Testis (tissue), 3 donors: ENCODE data around the gene RASSF7. TPM values are rescaled to one million over a fixed set of nuclear protein-coding genes. Genes with fewer than 3 reads are reported as not detected.

Experiments used
- DNase-seq: peaks from one replicate; pipeline ENCODE4 v3.0.0-alpha.2; 2019
- H3K27ac ChIP-seq, 2 donors: fragments of 200-600 bp; sonication (generic); one replicate each; pipeline ENCODE4 v1.5.1; 2019
- H3K27me3 ChIP-seq: fragments of 200-600 bp; sonication (generic); one replicate; pipeline ENCODE4 v1.5.1; 2019
- H3K36me3 ChIP-seq: fragments of 200-600 bp; sonication (generic); one replicate; pipeline ENCODE4 v1.5.1; 2017; ENCODE audit warnings: low read depth; ENCODE audit errors: missing control alignments
- H3K4me1 ChIP-seq: fragments of 200-600 bp; sonication (generic); one replicate; pipeline ENCODE4 v1.5.1; 2019
- H3K4me3 ChIP-seq, 2 donors: fragments of 200-600 bp; sonication (generic); one replicate each; pipeline ENCODE4 v1.5.1; 2017 to 2019
- H3K9me3 ChIP-seq: fragments of 200-600 bp; sonication (generic); one replicate; pipeline ENCODE4 v1.5.1; 2017
- CTCF ChIP-seq, 3 experiments: fragments of 450-650 bp in 2 of 3; fragments of 200-600 bp in 1 of 3; sonication (generic) in 1 of 3; IDR thresholded peaks; one replicate each; pipeline ENCODE4 v1.5.1; 2016 to 2019; ENCODE audit warnings: antibody characterized with exemption in 3 of 3, mild to moderate bottlenecking in 2 of 3, moderate library complexity in 1 of 3
- POLR2A ChIP-seq: fragments of 450-650 bp; IDR thresholded peaks from one replicate; pipeline ENCODE4 v1.6.1; 2017; ENCODE audit warnings: antibody characterized with exemption, mild to moderate bottlenecking, moderate library complexity
- WGBS, 2 donors: methylation state at CpG; one replicate each; pipeline ENCODE4 v1.1.5; 2018; 5-methylcytosine and 5-hydroxymethylcytosine counted together
- intact Hi-C: fragments of 100-400 bp; cut with DNase I; formaldehyde crosslinking; loops from one replicate; pipeline ENCODE4 v1.15.1; 2023; ENCODE audit warnings: low total_unique reads
- polyA plus RNA-seq: library from polyadenylated mRNA; stranded (reverse); fragments of 350-450 nt; fragmentation: Illumina TruSeq; extraction: RNeasy Lipid Tissue Mini Kit (QIAGEN cat#74804); gene quantifications from one replicate; pipeline ENCODE4 v1.2.3, GENCODE V29; 2014; ENCODE audit warnings: low read depth, low replicate concordance; ENCODE audit not compliant: insufficient read depth
- total RNA-seq, 2 donors: library from RNA; depleted of rRNA; stranded (reverse); fragments of >200 nt; gene quantifications; one replicate each; pipeline ENCODE4 v1.2.3, GENCODE V29; 2016

RASSF7 gene
- total and polyA plus RNA-seq, 3 donors from 2014 or later: 13.2 to 35.7 (median 22.0) TPM

DNA sequence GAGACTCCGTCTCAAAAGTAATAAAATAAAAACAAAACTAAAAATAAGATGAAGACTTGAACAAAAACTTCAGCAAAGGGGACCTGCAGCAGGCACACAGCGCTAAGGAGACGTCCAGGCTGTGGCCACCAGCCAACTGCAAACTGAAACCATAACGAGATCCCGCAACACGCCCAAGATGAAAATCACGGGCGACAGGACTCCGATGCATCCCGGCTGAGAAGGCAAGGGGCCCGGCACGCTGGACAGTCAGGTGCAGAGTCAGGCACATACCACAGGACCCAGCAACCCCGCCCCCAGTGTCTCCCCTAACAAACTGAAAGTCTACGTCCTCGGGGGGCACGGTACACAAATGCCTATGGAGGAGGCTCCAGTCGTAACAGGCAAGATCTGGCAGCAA is 34.6 kb upstream of the RASSF7 start:
- intact Hi-C loops: no loop called here

GRCh38 chr11:528166-528814 is 32.5 kb upstream of the RASSF7 start:
- Histone ChIP-seq H3K27ac (no peak overlapping the region), H3K9me3 (no peaks in the 10 kb centered on the region), H3K4me3 (no peak overlapping the region), H3K4me1 (no peaks in the 10 kb centered on the region), H3K36me3 (no peaks in the 10 kb centered on the region), H3K27me3 (no peaks in the 10 kb centered on the region)
- 82 to 86% methylated on average over 15 to 29 of the region's 30 CpGs for WGBS, 2 donors
- intact Hi-C loops: no loop called here
- no peak for TF ChIP-seq POLR2A
- no peak for DNase-seq

More for the DNA sequence above, 34.6 kb upstream of the RASSF7 start:
- Histone ChIP-seq H3K4me1 (no peaks in the 10 kb centered on the region), H3K27me3 (no peaks in the 10 kb centered on the region), H3K36me3 (no peaks in the 10 kb centered on the region), H3K4me3 (no peak overlapping the region), H3K9me3 (no peaks in the 10 kb centered on the region), H3K27ac (no peak overlapping the region)
- WGBS, 2 donors: 77 to 85% methylated on average over 17 of the region's 17 CpGs
- DNase-seq: no peak
- TF ChIP-seq CTCF (IDR thresholded peaks at IDR 0.05) (no peak), POLR2A (no peak)

DNA sequence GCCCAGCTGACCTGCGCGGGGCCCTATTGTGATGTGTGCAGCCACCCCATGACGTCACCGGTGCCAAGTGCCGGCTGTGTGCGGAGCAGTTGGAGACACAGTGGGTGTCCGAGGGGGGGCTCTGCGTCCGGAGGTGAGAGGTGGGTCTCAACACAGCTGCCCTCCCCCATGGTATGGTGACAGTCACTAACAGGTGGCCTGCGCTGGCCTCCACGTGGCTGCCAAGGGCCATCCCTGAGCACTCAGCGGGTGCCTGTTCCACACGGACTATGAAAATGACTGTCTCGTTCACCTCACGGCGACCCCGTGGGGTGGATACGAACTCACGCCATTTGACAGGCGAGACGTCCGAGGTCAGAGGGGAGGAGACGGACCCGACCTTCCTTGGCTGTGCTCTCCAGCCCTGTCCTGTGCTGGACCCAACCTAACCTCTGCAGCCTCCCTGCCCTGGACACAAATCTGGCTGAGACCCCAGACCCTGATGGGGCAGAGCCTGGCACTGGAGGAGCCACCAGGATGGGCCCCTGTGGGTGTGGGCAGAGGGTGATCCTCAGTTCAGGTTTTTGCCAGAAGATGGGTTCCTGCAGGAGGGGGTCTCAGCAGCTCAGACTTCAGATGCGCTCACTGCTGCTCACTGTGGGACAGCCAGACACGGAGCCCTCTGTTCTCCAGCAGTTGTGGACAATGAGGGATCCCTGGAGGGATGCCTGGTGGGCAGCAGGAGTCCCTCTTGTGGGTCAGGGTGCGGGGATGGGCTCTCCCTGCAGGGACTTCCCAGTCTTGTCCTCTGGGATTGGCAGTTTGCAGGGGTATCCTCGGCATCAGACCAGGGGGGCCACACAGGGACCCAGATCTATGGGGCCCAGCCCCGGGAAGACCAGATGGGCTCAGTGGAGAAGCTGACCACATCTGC is 31.7 kb upstream of the RASSF7 start:
- intact Hi-C loops: no loop called here
- no peak for DNase-seq
- Histone ChIP-seq H3K4me1 (peaks cover 4% of the 10 kb centered on the region), H3K4me3 (no peak overlapping the region), H3K9me3 (no peaks in the 10 kb centered on the region), H3K36me3 (no peaks in the 10 kb centered on the region), H3K27ac (no peak overlapping the region), H3K27me3 (no peaks in the 10 kb centered on the region)
- 71 to 83% methylated on average over 17 to 29 of the region's 29 CpGs for WGBS, 2 donors
- TF ChIP-seq CTCF (IDR thresholded peaks at IDR 0.05) (no peak), POLR2A (no peak)

- H3K27ac ChIP-seq: no peak overlapping the region
- intact Hi-C loops: no loop called here
- peaks cover 9% of the 10 kb centered on the region for H3K4me1 ChIP-seq
- no peaks in the 10 kb centered on the region for H3K9me3 ChIP-seq
- no peaks in the 10 kb centered on the region for H3K27me3 ChIP-seq
- H3K4me3 ChIP-seq: no peak overlapping the region
- WGBS, 2 donors: 87 to 90% methylated on average over 5 to 18 of the region's 18 CpGs
- DNase-seq: no peak
- H3K36me3 ChIP-seq: no peaks in the 10 kb centered on the region
- TF ChIP-seq POLR2A (no peak), CTCF (IDR thresholded peaks at IDR 0.05) (no peak)
Measured at GRCh38 chr11:529728-530411, 30.9 kb upstream of the RASSF7 start.
